Adrenal gland (tissue), 5 donors: Measurements from ENCODE around the gene RBM33.

Experiments
- POLR2A ChIP-seq, 2 donors: fragments of 450-650 bp; IDR thresholded peaks; one replicate each; pipeline ENCODE4 v1.6.1; 2017; ENCODE audit warnings: antibody characterized with exemption in 2 of 2, mild to moderate bottlenecking in 2 of 2, moderate library complexity in 1 of 2
- TF ChIP-seq, protein P1 (sequence below), 6 experiments: fragments of 450-650 bp in 4 of 6; fragments of 200-600 bp in 2 of 6; sonication (generic) in 1 of 6; IDR thresholded peaks; 1 replicate in 5 of 6; 2 replicates in 1 of 6; pipeline versions ENCODE4 v1.5.1 to v1.8.0; 2016 to 2021; ENCODE audit warnings: antibody characterized with exemption in 6 of 6, mild to moderate bottlenecking in 2 of 6, moderate library complexity in 1 of 6
- donor health status: DM: no; HTN: no; CAD: no.

DNA sequence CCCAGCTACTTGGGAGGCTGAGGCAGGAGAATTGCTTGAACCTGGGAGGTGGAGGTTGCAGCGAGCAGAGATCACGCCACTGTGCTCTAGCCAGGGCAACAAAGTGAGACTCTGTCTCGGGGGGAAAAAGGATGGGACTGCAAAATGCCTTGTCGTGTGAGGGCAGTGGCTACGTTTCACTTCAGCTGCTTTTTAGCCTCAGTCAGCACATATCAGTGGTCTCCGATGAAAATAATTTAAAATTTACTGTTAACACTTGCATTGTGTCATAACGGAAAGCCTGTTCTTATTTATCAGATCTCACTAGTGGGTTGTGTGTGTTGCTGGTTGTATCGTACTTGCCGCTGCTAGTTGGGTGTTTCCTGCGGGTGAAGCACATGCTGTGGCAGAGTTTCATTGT is 61.9 kb downstream of the RBM33 start:
- TF ChIP-seq, protein P1, sequence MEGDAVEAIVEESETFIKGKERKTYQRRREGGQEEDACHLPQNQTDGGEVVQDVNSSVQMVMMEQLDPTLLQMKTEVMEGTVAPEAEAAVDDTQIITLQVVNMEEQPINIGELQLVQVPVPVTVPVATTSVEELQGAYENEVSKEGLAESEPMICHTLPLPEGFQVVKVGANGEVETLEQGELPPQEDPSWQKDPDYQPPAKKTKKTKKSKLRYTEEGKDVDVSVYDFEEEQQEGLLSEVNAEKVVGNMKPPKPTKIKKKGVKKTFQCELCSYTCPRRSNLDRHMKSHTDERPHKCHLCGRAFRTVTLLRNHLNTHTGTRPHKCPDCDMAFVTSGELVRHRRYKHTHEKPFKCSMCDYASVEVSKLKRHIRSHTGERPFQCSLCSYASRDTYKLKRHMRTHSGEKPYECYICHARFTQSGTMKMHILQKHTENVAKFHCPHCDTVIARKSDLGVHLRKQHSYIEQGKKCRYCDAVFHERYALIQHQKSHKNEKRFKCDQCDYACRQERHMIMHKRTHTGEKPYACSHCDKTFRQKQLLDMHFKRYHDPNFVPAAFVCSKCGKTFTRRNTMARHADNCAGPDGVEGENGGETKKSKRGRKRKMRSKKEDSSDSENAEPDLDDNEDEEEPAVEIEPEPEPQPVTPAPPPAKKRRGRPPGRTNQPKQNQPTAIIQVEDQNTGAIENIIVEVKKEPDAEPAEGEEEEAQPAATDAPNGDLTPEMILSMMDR (IDR thresholded peaks at IDR 0.05): no peak
- no peak for TF ChIP-seq POLR2A (IDR thresholded peaks at IDR 0.05)
